ENCODE results near the gene ALDH3B1. TPM values are rescaled to one million over a fixed set of nuclear protein-coding genes. Genes with fewer than 3 reads are reported as not detected.

The ALDH3B1 gene
- polyA plus RNA-seq, 1 donor (not counting 4 experiments of a cell fraction or from before 2014, with no cell fraction given), result 0.16 TPM

DNA sequence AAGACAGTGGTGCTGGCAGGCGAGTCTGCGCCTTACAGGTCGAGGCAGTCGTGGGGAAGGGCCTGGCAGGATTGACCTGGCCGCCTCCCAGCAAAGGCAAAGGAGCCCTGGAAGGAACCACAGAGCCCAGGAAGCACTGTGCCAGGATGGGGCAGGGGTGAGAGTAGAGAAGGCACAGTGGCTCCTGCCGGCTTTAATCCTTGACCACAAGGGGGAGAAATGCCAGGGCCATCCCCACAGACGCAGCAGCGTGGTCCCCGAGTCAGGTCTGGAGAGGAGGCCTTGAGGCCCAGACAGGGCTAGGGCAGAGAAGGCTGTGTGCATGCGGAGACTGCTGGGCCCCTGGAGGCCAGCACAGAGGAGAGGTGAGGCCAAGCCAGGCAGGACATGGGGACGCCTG lies 10.4 kb downstream of the ALDH3B1 start:
- dilution Hi-C loops (cut with MboI; ENCODE audit: extremely low pct_ligation_motif_present, low sequenced_read_pairs), result no loop called here
- Histone ChIP-seq H3K9me1 (ENCODE audit: control insufficient read depth, extremely low read depth, insufficient read depth, low read length) (no peaks in the 10 kb centered on the region), H3K79me2 (ENCODE audit: control insufficient read depth, insufficient read depth, low read length) (no peaks in the 10 kb centered on the region), H3K27me3 (ENCODE audit: control insufficient read depth, extremely low read depth, insufficient read depth, low read length) (no peaks in the 10 kb centered on the region), H3K4me1 (ENCODE audit: control insufficient read depth, extremely low read depth, insufficient read depth, low read length) (peaks cover 2% of the 10 kb centered on the region), H3K4me2 (ENCODE audit: control insufficient read depth, extremely low read depth, insufficient read depth, low read depth, low read length) (no peak overlapping the region), H4K20me1 (ENCODE audit: control insufficient read depth, extremely low read depth, insufficient read depth, low read length) (no peaks in the 10 kb centered on the region), H3K9ac (ENCODE audit: control insufficient read depth, extremely low read depth, insufficient read depth, low read length) (no peak overlapping the region), H3K27ac (ENCODE audit: control insufficient read depth, insufficient read depth, low read length) (no peak overlapping the region), H2AFZ (ENCODE audit: control insufficient read depth, low read length) (peak overlapping the region; percentile 13), H3K36me3 (ENCODE audit: control insufficient read depth in 2 of 2, extremely low read depth in 1 of 2, insufficient read depth in 2 of 2, low read length in 2 of 2) (no peaks in the 10 kb centered on the region), H3K9me3 (ENCODE audit: control insufficient read depth, low read depth, low read length) (no peaks in the 10 kb centered on the region), H3K4me3 (ENCODE audit: control insufficient read depth in 2 of 3, extremely low read depth in 1 of 3, insufficient read depth in 2 of 3, low read depth in 1 of 3, low read length in 3 of 3) (no peak overlapping the region)
- DNase-seq (ENCODE audit: low read depth, low spot score), result no peak
- FAIRE-seq, result no peak
- TF ChIP-seq CTCF (optimal IDR thresholded peaks at IDR 0.05 in 1 of 3, IDR thresholded peaks at IDR 0.05 in 1 of 3, conservative IDR thresholded peaks at IDR 0.05 in 1 of 3; ENCODE audit: extremely low read depth in 1 of 3, insufficient read depth in 2 of 3, low read length in 3 of 3) (peak; percentile 23 to 56 (median 41)), EZH2 (IDR thresholded peaks at IDR 0.05; ENCODE audit: low read length) (no peak)

DNA sequence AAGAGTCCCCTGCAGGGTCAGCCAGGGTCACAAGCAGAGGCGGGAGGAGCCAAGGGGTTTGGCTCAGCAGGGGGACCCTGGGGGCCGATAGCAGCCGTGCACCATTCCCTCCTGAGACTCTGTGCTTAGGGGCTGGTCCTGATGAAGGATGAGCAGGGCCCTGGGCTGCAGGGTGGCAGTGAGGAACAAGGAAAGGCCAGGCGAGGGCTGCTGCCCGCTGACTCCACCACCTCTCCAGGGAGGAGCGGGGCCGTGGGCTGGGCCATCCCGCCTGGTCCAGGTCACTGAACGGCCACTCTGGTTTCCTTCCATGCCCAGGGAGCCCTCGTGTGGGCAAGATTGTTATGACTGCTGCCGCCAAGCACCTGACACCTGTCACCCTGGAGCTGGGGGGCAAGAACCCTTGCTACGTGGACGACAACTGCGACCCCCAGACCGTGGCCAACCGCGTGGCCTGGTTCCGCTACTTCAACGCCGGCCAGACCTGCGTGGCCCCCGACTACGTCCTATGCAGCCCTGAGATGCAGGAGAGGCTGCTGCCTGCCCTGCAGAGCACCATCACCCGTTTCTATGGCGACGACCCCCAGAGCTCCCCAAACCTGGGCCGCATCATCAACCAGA lies 11.2 kb downstream of the ALDH3B1 start:
- Histone ChIP-seq H3K27ac (ENCODE audit: control insufficient read depth, insufficient read depth, low read length) (no peak overlapping the region), H3K9ac (ENCODE audit: control insufficient read depth, extremely low read depth, insufficient read depth, low read length) (no peak overlapping the region), H2AFZ (ENCODE audit: control insufficient read depth, low read length) (no peak overlapping the region), H3K79me2 (ENCODE audit: control insufficient read depth, insufficient read depth, low read length) (no peaks in the 10 kb centered on the region), H3K9me3 (ENCODE audit: control insufficient read depth, low read depth, low read length) (no peaks in the 10 kb centered on the region), H4K20me1 (ENCODE audit: control insufficient read depth, extremely low read depth, insufficient read depth, low read length) (no peaks in the 10 kb centered on the region), H3K36me3 (ENCODE audit: control insufficient read depth in 2 of 2, extremely low read depth in 1 of 2, insufficient read depth in 2 of 2, low read length in 2 of 2) (no peaks in the 10 kb centered on the region), H3K4me2 (ENCODE audit: control insufficient read depth, extremely low read depth, insufficient read depth, low read depth, low read length) (no peak overlapping the region), H3K9me1 (ENCODE audit: control insufficient read depth, extremely low read depth, insufficient read depth, low read length) (no peaks in the 10 kb centered on the region), H3K27me3 (ENCODE audit: control insufficient read depth, extremely low read depth, insufficient read depth, low read length) (no peaks in the 10 kb centered on the region), H3K4me1 (ENCODE audit: control insufficient read depth, extremely low read depth, insufficient read depth, low read length) (peaks cover 2% of the 10 kb centered on the region), H3K4me3 (ENCODE audit: control insufficient read depth in 2 of 3, extremely low read depth in 1 of 3, insufficient read depth in 2 of 3, low read depth in 1 of 3, low read length in 3 of 3) (no peak overlapping the region)
- FAIRE-seq (no peak), DNase-seq (ENCODE audit: low read depth, low spot score) (no peak)
- dilution Hi-C loops (cut with MboI; ENCODE audit: extremely low pct_ligation_motif_present, low sequenced_read_pairs), result no loop called here
- TF ChIP-seq CTCF (optimal IDR thresholded peaks at IDR 0.05 in 1 of 3, IDR thresholded peaks at IDR 0.05 in 1 of 3, conservative IDR thresholded peaks at IDR 0.05 in 1 of 3; ENCODE audit: extremely low read depth in 1 of 3, insufficient read depth in 2 of 3, low read length in 3 of 3) (peak; percentile 24 to 43 (median 28)), EZH2 (IDR thresholded peaks at IDR 0.05; ENCODE audit: low read length) (no peak)
